IMR-90 (cell line): ENCODE data around the gene LDLRAD4.

Source experiments
- FOS ChIP-seq: fragments of 150-350 bp; IDR thresholded peaks from 2 replicates; pipeline ENCODE4 v1.6.1; 2016; ENCODE audit warnings: low read depth, low read length
- POLR2A ChIP-seq: IDR thresholded peaks from 2 replicates; pipeline ENCODE4 v1.6.1; 2012; ENCODE audit warnings: mild to moderate bottlenecking, low read depth, low read length
- RAD21 ChIP-seq: IDR thresholded peaks from 2 replicates; pipeline ENCODE4 v1.6.1; 2012; ENCODE audit warnings: low read length, improper control_type of control experiment
- RCOR1 ChIP-seq: IDR thresholded peaks from 2 replicates; pipeline ENCODE4 v1.6.1; 2012; ENCODE audit warnings: mild to moderate bottlenecking, low read length, improper control_type of control experiment; ENCODE audit not compliant: insufficient replicate concordance
- RFX5 ChIP-seq: IDR thresholded peaks from 2 replicates; pipeline ENCODE4 v1.8.0; 2012; ENCODE audit warnings: low read depth, mild to moderate bottlenecking, low read length, moderate library complexity
- SMC3 ChIP-seq: fragments of 150-350 bp; IDR thresholded peaks from 2 replicates; pipeline ENCODE4 v1.6.1; 2016; ENCODE audit warnings: low read depth, mild to moderate bottlenecking, antibody characterized with exemption, low read length, moderate library complexity
- TF ChIP-seq, protein P1 (sequence below): conservative IDR thresholded peaks from 2 replicates; pipeline ENCODE4 v1.5.1; 2012; ENCODE audit warnings: mild to moderate bottlenecking, low read depth, low read length, improper control_type of control experiment
- TF ChIP-seq, protein P2 (sequence below): fragments of 150-350 bp; IDR thresholded peaks from 2 replicates; pipeline ENCODE4 v1.6.1; 2016; ENCODE audit warnings: low read depth, mild to moderate bottlenecking, low read length, moderate library complexity, borderline replicate concordance
- TF ChIP-seq, protein P3 (sequence below): fragments of 150-350 bp; IDR thresholded peaks from 2 replicates; pipeline ENCODE4 v1.6.1; 2017; ENCODE audit warnings: mild to moderate bottlenecking, antibody characterized with exemption, low read length, low read depth

DNA sequence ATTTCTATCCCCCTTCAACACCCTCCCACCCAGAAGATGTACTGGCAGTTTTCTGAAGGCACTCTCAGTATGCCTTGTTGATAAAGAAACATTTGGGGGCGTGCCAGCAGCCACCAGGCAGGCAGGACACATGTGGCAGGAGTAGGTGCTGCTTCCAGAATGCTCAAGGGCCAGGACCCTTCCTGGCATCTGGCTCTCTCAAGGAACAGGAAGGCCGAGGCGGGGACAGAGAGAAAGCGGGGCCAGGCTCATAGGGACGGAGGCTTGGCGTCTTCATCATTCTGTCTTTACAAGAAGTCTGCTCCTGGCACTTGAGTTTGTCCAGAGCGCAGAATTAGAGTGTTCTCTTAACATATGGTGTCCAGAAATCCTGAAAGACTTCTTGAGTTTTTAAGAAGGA lies 386.2 kb downstream of the LDLRAD4 start:
- TF ChIP-seq, protein P1, sequence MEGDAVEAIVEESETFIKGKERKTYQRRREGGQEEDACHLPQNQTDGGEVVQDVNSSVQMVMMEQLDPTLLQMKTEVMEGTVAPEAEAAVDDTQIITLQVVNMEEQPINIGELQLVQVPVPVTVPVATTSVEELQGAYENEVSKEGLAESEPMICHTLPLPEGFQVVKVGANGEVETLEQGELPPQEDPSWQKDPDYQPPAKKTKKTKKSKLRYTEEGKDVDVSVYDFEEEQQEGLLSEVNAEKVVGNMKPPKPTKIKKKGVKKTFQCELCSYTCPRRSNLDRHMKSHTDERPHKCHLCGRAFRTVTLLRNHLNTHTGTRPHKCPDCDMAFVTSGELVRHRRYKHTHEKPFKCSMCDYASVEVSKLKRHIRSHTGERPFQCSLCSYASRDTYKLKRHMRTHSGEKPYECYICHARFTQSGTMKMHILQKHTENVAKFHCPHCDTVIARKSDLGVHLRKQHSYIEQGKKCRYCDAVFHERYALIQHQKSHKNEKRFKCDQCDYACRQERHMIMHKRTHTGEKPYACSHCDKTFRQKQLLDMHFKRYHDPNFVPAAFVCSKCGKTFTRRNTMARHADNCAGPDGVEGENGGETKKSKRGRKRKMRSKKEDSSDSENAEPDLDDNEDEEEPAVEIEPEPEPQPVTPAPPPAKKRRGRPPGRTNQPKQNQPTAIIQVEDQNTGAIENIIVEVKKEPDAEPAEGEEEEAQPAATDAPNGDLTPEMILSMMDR = no peak
- TF ChIP-seq RAD21 (no peak), SMC3 (no peak), POLR2A (no peak), RCOR1 (no peak), FOS (no peak), RFX5 (no peak)
- TF ChIP-seq, protein P2, sequence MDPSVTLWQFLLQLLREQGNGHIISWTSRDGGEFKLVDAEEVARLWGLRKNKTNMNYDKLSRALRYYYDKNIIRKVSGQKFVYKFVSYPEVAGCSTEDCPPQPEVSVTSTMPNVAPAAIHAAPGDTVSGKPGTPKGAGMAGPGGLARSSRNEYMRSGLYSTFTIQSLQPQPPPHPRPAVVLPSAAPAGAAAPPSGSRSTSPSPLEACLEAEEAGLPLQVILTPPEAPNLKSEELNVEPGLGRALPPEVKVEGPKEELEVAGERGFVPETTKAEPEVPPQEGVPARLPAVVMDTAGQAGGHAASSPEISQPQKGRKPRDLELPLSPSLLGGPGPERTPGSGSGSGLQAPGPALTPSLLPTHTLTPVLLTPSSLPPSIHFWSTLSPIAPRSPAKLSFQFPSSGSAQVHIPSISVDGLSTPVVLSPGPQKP = no peak
- TF ChIP-seq, protein P3, sequence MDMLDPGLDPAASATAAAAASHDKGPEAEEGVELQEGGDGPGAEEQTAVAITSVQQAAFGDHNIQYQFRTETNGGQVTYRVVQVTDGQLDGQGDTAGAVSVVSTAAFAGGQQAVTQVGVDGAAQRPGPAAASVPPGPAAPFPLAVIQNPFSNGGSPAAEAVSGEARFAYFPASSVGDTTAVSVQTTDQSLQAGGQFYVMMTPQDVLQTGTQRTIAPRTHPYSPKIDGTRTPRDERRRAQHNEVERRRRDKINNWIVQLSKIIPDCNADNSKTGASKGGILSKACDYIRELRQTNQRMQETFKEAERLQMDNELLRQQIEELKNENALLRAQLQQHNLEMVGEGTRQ = no peak
